Measurements from ENCODE around the gene TSC2. TPM values are rescaled to one million over a fixed set of nuclear protein-coding genes. Genes with fewer than 3 reads are reported as not detected.

TSC2 gene
- total RNA-seq, 1 donor from 2014 or later: 29.0 TPM

DNA sequence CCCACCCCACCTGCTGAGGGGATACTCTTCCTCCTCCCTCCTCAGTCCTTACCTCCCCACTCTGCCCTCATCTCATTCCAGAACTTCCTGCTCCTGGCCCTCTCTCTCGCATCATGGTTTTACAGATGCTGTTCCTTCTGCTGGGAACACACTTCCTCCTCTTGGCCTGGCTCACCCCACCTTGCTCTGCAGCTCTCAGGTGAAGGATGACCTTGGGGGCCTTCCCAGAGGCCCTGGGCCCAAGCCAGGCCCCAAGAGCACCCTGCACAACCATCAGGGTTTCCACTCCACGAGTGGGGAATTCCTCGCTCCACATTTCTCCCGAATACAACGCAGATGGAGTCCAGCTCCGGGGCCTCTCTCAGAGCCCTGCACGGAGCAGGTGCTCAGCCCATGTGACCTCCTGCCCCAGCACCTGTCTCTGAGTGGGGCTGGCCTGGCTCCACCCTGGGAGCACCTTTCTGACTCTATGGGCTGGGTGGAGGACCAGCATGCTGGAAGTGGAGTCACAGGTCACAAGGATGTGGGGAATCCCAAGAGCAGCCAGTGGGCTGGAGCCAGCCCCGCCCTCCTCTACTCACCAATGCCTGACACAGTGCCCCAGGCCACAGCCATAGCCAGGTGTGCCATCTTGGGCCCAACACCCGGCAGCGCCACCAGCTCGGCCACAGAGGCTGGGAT is 4.7 kb upstream of the TSC2 start:
- DNase-seq (ENCODE audit: low read depth in 2 of 2): no peak

DNA sequence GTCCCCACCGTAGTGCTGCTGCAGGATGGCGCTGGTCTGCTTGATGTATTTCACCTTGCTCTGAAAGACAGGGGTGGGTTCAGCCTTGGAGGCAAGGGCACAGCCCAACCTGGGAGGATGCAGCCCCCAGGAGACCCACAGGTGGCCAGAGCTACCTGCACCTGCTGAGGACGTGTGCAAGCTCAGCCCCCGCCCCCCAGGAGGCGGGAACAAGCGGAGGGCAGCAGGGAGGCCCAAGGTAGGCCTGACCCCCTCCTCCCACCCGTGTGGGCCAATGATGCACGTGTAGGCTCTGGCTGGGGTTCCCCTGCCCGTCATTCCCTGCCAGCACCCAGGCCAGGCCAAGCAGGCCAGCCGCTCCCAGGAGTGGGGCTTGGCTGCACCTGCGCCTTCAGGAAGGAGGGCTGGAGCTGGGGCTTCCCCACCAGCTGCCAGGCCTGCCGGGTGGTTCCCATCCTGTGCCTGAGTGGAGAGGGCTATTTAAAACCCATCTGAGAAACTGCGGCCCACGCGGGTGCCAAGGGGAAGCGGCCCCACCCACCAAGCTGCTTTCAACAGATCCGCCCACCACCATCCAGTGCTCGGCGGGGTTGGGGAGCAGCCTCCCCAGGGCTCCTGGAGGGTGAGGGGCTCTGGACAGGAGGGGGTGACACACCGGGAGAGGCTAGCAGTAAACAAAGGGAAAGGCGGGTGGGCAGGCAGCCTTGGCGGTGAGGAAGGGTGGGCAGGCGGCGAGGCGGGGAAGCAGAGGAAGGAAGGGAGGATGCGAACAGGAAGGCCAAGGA is 3.9 kb upstream of the TSC2 start:
- DNase-seq (ENCODE audit: low read depth in 2 of 2): peak; percentile 44 to 76

DNA sequence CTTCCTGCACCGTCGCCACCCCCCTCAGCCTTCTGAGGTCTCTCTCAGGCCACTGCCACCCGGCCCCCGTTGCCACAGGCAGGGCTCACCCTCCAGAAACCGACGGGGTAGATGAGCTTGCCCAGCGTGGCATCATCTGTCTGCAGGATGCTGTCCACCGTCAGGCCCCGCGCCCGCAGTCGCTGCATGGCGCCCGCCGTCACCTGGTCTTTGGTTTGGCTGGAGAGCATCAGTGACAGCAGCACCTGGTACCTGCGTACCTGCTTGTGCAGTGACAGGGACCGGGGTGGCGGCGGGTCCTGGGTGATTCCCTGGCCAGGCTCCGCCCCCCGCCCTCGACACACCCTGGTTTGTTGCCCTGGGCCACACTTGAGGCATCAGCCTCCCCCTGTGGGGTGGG is 3.2 kb upstream of the TSC2 start:
- DNase-seq (ENCODE audit: low read depth in 2 of 2): no peak

DNA sequence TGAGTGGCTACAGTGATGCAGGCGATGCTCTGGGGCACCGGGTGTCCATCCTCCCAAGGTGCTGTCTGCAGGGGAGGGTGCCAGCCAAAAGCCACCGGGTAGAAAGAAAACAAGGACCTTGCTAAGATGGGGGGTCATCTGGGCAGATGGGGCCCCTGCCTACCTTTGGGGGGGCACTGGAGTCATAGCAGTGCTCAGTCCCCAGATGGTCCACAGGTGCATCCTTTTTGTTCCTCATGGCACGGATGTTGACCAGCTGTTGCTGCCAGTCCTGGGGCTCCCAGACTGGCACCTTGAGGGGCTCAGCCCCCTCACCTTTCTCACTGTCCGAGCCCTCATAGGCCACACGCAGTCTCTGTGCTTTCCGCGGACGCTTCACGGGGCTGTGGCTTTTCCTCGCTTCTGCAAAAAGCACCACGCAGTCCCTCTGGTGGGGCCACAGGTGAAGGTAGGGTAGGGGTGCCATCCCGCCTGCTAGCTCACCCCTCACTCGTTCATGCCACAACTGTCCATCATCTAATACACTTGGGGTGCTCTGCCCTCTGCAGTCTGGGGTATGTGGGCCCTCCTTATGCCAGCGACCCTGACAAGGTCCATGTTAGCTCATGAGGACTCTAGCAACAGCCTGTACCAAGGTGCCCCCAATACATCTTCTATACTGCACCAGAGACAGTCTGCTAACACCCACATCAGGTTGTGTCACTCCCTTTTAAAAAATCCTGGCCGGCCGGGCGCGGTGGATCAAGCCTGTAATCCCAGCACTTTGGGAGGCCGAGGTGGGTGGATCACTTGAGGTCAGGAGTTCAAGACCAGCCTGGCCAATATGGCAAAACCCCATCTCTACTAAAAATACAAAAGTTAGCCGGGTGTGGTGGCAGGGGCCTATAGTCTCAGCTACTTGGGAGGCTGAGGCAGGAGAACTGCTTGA is 1.6 kb upstream of the TSC2 start:
- no peak for DNase-seq (ENCODE audit: low read depth in 2 of 2)

DNA sequence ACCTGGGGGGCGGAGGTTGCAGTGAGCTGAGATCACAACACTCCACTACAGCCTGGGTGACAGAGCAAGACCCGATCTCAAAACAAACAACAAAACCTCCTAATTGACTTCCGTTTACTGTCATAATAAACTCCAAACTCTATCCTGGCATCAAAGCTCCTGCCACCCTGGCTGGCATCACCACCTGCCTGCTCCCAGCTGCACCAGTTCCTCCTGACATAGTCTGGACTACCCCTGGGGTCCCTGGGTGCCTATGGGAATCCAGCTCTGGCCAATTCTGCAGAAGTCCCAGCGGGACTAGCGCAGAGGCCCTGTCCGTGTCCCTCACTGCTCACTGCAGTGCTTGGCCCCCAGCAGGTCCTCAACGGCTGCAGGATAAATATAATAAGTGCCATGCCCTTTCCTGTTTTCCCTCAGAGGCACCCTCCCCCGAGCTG is 874 bp upstream of the TSC2 start:
- DNase-seq (ENCODE audit: low read depth in 2 of 2): no peak

DNA sequence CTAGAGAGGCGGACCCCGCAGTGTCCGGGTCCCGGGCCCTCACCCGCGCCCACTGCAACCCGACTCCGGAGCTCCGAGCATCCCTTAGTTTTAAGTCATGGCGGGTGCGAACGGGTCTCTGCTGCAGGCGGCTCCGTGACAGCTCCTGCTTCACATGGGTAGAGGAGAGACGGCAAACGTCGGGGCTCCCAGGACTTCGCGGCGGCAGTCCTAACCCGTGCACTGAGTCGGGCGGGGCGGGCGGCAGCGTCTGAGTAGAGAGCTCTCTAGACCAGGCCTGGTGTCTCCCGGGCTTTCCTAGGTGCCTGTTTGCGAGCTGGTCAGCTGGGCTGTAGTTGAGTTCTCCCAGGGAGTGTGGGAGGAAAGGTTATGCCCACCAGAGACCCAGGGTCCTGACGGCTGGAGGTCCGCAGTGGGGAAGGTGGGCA is 345 bp downstream of the TSC2 start:
- peak in 1 of 2 donors; percentile 26 for DNase-seq (ENCODE audit: low read depth in 2 of 2)

DNA sequence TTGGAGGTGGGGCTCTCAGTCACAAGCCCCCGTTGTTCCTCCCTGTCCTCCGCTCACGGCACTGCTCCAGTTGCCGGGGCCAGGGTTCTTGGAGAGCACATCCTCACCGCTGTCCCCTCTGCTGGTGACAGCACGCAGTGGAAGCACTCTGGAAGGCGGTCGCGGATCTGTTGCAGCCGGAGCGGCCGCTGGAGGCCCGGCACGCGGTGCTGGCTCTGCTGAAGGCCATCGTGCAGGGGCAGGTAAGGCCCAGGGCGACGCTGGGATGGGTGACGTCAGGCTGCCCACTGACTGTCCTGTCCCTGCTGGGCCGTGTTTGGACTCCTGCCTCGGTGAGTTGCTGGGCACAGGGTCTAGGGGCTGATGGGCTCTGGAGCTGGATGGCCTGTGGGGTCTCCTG is 5.4 kb downstream of the TSC2 start:
- DNase-seq (ENCODE audit: low read depth in 2 of 2): no peak

DNA sequence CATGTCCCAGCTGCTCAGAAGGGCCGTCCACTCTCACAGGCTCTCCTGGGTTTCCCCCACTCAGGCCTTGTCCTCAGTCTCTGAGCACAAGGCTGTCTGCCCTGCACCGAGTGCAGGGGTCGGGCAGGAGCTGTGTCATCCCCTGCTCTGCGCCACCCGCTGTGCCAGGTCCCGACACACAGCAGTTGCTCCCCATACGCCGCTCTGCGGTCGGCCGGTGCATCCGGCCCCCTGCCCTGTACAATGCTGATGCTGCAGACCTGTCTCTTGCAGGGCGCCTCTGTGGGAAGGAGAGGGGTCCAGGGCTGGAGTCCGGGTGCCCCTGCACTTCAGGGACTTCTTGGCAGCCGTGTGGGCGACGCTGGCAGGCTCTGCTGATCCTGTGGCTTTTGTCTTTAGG is 6.1 kb downstream of the TSC2 start:
- DNase-seq (ENCODE audit: low read depth in 2 of 2): no peak

DNA sequence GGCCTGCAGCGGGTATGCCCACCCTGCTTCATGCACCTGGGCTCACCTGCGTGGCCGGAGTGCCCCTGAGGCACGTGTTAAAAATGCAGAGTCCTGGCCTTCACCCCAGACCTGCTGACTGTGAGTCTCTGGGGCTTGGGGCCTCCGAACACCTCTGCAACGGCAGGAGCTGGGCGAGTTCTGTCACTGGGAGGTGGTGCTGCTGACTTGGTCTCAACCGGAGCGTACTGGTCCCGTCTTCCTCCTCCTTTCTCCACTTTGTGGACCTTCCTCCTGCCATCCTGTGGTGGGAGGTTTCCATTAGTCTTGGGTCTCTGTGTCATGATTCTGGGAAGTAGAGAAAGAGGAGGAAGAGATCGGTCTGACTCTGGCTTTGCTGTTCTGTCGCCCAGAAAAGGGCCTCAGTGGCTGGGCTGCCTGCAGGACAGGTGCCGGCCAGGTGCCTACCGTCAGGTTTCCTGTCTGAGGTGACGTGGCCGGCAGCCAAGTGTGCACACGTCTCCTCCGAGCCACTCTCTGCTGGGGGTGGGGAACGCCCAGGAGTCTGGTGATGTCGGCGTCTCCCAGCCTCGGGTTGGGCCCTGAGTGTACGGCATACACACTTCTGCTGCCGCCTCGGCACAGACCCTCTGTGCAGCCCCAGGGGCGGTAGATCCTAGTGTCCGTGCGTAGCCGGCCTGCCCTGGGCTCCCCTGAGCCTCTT is 6.9 kb downstream of the TSC2 start:
- no peak for DNase-seq (ENCODE audit: low read depth in 2 of 2)

DNA sequence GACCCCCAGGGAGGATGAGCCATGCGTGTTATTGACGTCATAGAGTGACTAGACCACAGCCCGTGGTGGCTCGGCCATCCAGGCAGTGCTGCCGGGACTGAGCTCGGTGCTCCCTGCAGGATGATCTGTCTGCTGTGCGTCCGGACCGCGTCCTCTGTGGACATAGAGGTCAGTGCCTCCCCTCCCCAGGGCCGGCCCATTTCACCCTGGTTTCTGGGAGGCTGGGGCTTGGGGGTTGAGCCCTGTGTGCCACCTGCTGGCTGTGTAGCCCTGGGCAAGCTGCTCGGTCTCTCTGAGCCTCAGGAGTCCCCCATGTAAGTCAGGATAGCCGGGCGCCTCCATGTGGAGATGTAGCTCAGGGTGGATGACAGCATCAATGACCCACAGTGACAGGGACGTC is 8.3 kb downstream of the TSC2 start:
- peak; percentile 47 to 70 for DNase-seq (ENCODE audit: low read depth in 2 of 2)

DNA sequence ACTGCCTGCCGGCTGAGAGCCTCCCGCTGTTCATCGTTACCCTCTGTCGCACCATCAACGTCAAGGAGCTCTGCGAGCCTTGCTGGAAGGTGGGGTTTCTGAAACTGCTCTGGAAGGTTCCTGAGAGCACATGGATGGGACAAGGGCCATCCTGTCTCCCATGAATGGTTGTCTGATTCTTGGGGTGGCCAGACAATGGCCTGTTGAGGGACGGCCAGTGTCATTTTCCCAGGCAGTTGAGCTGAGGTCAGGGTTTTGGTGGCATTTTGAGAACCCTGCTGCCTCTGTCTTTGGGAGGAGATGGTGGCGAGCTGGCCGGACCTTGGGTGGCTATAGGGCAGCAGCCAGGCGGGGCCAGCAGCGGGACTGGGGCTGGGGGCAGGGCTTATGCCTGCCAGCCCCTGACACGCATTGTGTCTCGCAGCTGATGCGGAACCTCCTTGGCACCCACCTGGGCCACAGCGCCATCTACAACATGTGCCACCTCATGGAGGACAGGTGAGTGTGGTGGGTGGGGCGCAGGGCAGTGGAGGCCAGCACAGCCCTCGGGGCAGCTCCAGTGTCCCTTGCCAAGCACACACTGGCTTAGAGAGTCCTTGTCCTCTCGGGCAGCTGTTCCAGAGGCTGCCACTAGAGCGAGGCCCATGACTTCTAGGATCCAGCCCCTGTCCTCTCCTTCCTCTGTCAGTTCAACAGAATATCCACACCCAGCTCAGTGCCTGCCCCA is 9.1 kb downstream of the TSC2 start:
- no peak for DNase-seq (ENCODE audit: low read depth in 2 of 2)

DNA sequence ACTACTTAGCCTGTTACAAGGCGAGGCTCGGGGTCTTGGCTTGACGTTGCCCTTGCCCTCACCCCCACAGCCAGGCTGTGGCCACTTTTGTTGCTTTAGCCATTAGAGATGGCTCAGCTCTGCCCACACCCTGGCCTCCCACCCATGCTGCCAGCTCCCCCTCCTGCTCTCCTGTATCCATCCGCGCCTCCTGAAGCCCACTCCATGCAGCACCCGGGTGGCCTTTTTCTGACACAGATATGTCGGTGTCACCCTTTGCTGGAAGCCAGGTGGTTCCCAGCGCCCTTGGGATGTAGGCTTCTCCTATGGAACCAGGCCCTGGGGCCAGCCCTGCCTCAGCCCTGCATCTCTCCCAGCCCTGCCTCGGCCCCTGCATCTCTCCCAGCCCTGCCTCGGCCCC is 9.7 kb downstream of the TSC2 start:
- DNase-seq (ENCODE audit: low read depth in 2 of 2): no peak

DNA sequence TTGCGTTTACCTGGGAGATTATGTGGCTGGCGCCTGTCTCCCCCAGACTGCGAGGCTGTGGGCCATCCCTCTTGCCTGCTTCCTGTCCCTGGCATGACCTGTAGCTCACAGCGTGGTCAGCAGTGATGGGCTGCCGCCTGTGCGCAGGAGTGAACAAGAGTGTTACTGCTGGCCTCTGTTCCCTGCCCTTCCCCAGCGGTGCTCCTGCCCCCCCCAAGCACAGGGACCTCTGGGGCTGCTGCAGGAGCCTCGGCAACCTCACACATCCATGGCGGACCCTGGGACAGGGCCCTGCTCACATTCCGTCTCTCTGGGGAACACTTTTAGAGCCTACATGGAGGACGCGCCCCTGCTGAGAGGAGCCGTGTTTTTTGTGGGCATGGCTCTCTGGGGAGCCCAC is 10.6 kb downstream of the TSC2 start:
- DNase-seq (ENCODE audit: low read depth in 2 of 2): no peak

DNA sequence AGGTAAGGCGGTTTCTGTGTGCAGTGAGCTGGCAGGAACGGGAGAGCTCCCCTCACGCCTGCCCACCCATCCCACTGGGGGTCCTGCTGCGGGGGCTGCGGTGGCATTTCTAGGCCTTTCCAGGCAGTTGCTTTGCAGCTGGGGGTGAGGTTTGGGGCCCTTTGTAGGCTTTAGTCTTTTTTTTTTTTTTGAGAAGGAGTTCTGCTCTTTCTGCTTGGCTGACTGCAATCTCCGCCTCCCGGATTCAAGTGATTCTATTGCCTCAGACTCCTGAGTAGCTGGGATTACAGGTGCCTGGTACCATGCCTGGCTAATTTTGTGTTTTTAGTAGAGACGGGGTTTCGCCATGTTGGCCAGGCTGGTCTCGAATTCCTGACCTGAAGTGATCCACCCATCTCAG is 11.1 kb downstream of the TSC2 start:
- no peak for DNase-seq (ENCODE audit: low read depth in 2 of 2)

DNA sequence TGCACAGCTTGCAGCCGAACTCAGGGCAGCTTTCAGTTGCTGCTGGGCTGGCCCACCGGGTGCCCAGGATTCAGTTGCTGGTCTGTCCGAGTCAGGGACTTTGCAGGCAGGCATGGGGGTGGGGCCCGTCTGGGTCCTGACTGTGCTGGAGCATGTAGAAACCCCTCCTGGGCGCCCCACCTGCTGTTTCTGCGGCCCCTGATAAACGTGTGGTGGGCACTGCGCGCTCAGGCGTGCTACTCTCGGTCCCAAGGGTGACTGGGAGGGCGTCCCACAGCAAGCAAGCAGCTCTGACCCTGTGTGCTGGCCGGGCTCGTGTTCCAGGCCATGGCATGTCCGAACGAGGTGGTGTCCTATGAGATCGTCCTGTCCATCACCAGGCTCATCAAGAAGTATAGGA is 12.6 kb downstream of the TSC2 start:
- no peak for DNase-seq (ENCODE audit: low read depth in 2 of 2)

DNA sequence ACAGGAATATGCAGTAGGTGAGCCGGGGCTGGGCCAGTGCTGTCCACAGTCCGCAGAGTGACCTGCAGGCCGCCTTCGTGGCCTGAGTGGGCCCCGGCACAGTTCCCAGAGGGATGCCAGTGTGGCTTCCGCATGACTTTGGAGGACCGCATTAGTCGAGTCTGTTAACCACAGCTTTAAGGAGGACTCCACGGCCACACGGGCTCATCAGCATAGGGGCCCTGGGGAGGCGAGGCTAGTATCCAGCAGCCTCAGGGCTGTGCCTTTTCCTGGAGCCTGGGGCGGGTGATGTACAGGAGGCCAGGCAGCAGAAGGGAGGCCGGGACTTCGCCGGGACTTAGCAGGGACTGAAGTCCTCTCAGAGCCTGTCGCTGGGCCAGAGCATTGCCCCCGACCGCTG is 13.2 kb downstream of the TSC2 start:
- DNase-seq (ENCODE audit: low read depth in 2 of 2): no peak

DNA sequence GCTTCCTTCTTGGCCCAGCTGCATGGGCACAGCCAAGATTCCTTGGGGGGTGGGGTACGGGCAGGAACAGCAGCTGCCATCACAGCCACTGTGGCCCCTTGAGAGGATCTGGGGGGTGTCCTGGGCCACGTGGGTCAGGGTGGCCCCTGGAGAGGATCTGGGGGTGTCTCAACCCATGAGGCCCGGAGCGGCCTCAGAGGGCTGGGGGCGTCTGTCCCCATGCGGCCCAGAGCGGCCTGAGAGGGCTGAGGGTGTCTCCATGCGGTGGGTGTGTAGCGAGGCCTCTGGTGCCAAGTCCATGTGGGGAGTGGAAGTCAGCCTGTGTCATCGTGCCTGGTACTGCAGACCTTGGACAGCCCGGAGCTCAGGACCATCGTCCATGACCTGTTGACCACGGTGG is 13.7 kb downstream of the TSC2 start:
- DNase-seq (ENCODE audit: low read depth in 2 of 2): no peak

DNA sequence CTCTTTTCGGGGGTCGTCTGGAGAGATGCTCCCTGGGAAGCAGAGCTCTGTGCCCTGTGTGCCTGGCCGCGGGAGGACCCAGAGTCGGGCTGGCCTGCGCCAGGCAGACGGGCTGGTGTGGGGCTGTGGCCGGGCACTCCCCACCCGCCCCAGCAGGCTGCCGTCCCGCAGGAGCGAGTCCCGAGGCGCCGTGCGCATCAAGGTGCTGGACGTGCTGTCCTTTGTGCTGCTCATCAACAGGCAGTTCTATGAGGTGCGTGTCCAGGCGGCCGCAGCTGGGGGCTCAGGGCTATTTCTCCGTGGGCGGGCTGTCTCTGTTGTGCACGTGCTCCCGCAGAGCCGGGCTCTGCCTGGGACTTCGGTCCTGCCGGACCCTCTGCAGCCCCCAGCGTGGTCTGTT is 15.0 kb downstream of the TSC2 start:
- DNase-seq (ENCODE audit: low read depth in 2 of 2): no peak

DNA sequence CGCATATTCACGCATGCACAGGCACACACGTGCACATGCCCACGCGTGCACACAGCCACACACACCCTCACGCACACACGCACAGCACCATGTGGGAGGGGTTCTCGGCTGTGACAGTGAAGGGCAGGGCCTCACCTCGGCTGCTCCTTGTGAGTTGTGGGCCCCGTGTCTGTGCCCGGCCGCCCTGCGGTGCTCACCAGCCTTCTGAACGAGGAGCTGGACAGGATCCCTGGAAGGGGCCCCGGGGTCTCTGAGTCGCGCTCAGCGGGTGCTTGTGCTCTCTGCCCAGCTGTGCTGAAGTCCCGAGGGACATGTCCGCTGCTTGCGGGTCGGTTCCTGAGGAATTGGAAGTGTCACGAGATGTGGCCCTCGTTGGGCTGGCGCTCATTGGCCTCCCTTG is 16.1 kb downstream of the TSC2 start:
- DNase-seq (ENCODE audit: low read depth in 2 of 2): no peak

DNA sequence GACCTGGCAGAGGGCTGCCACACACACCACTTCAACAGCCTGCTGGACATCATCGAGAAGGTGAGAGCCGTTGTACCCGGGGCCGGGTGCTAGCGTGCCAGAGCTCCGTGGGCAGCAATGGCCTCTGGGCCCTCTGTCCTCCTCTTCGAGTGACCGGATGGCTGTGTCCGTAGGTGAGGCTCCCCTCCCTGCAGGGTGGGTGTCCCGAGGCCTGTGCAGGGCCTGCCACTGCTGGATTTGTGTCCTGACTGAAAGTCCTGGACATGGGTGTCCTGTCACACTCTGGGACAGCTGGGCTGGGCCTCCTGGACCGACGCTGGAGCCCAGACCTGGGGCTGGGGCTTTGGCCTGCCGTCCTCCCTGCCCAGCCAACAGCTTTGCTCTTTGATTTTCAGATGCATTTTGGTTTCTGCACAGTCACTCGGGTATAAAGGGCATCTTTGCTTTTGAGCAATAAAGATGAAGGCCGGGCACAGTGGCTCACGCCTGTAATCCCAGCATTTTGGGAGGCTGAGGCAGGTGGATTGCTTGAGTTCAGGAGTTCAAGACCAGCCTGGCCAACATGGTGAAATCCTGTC is 16.7 kb downstream of the TSC2 start:
- no peak for DNase-seq (ENCODE audit: low read depth in 2 of 2)

DNA sequence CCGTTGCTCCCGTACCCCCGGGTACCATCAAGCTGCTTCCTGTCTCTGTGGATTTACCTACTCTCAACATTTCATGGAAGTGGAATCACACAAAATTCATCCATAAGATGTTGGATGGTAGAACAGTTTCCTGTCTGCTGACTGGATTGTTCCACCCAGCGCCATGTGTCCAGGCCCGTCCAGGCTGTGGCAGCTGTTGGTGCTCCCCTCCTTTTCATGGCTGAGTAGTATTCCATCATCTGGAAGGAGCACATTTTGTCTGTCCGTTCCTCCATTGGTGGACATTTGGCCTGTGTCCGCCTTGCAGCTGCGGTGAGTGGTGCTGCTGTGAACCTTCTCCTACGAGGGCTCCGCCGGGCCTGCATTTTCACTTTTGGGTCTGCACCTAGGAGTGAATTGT is 18.4 kb downstream of the TSC2 start:
- DNase-seq (ENCODE audit: low read depth in 2 of 2): no peak

Data from lung microvascular endothelial cell (primary cell).